Measurements from ENCODE around the gene TBRG4.

The TBRG4 gene

GRCh38 chr7:45064047-45064725 lies 47.3 kb downstream of the TBRG4 start:
- no peaks in the 10 kb centered on the region for H3K4me1 ChIP-seq (ENCODE audit: insufficient read depth, low read length, poor library complexity, severe bottlenecking)
- H3K4me2 ChIP-seq (ENCODE audit: low read depth, low read length, poor library complexity, severe bottlenecking): no peak overlapping the region
- no peak overlapping the region for H3K4me3 ChIP-seq (ENCODE audit: low read length, poor library complexity, severe bottlenecking)
- H3F3A ChIP-seq (ENCODE audit: low read depth): no peaks in the 10 kb centered on the region
- H3K9me2 ChIP-seq (replicated peaks; ENCODE audit: low read depth, low read length): no peaks in the 10 kb centered on the region
- no peaks in the 10 kb centered on the region for H3K27me3 ChIP-seq (ENCODE audit: insufficient read depth, low read length, poor library complexity, severe bottlenecking)
- H4K20me1 ChIP-seq (ENCODE audit: insufficient read depth, low read length, poor library complexity, severe bottlenecking): peaks cover 77% of the 10 kb centered on the region
- H3K9ac ChIP-seq (ENCODE audit: low read depth, low read length, poor library complexity, severe bottlenecking): no peak overlapping the region
- peaks cover 81% of the 10 kb centered on the region for H3K36me3 ChIP-seq (ENCODE audit: insufficient read depth, low read length)
- TF ChIP-seq CTCF (conservative IDR thresholded peaks at IDR 0.05; ENCODE audit: low read length) (no peak), EZH2phosphoT487 (IDR thresholded peaks at IDR 0.05; ENCODE audit: borderline replicate concordance) (no peak)
- H3K79me2 ChIP-seq (ENCODE audit: insufficient read depth, low read length): peaks cover 96% of the 10 kb centered on the region
- H3K9me3 ChIP-seq (ENCODE audit: insufficient read depth, low read depth, low read length): no peaks in the 10 kb centered on the region
- no peak overlapping the region for H2AFZ ChIP-seq (ENCODE audit: low read length)

- no peak overlapping the region for H2AFZ ChIP-seq (ENCODE audit: low read length)
- H3K9me3 ChIP-seq (ENCODE audit: insufficient read depth, low read depth, low read length): no peaks in the 10 kb centered on the region
- TF ChIP-seq EZH2phosphoT487 (IDR thresholded peaks at IDR 0.05; ENCODE audit: borderline replicate concordance): no peak
- TF ChIP-seq CTCF (conservative IDR thresholded peaks at IDR 0.05; ENCODE audit: low read length): no peak
- H3K27me3 ChIP-seq (ENCODE audit: insufficient read depth, low read length, poor library complexity, severe bottlenecking): no peaks in the 10 kb centered on the region
- H3K9ac ChIP-seq (ENCODE audit: low read depth, low read length, poor library complexity, severe bottlenecking): no peak overlapping the region
- H3K36me3 ChIP-seq (ENCODE audit: insufficient read depth, low read length): peaks cover 71% of the 10 kb centered on the region
- peaks cover 97% of the 10 kb centered on the region for H3K79me2 ChIP-seq (ENCODE audit: insufficient read depth, low read length)
- H3K4me1 ChIP-seq (ENCODE audit: insufficient read depth, low read length, poor library complexity, severe bottlenecking): no peaks in the 10 kb centered on the region
- peaks cover 77% of the 10 kb centered on the region for H4K20me1 ChIP-seq (ENCODE audit: insufficient read depth, low read length, poor library complexity, severe bottlenecking)
- H3F3A ChIP-seq (ENCODE audit: low read depth): no peaks in the 10 kb centered on the region
- H3K4me3 ChIP-seq (ENCODE audit: low read length, poor library complexity, severe bottlenecking): no peak overlapping the region
- no peak overlapping the region for H3K4me2 ChIP-seq (ENCODE audit: low read depth, low read length, poor library complexity, severe bottlenecking)
- H3K9me2 ChIP-seq (replicated peaks; ENCODE audit: low read depth, low read length): no peaks in the 10 kb centered on the region
These were observed 49.6 kb downstream of the TBRG4 start for GRCh38 chr7:45061806-45062425.

- H3F3A ChIP-seq (ENCODE audit: low read depth): no peaks in the 10 kb centered on the region
- no peak overlapping the region for H3K9ac ChIP-seq (ENCODE audit: low read depth, low read length, poor library complexity, severe bottlenecking)
- no peaks in the 10 kb centered on the region for H3K9me3 ChIP-seq (ENCODE audit: insufficient read depth, low read depth, low read length)
- H3K9me2 ChIP-seq (replicated peaks; ENCODE audit: low read depth, low read length): no peaks in the 10 kb centered on the region
- TF ChIP-seq CTCF (conservative IDR thresholded peaks at IDR 0.05; ENCODE audit: low read length) (no peak), EZH2phosphoT487 (IDR thresholded peaks at IDR 0.05; ENCODE audit: borderline replicate concordance) (no peak)
- no peak overlapping the region for H3K4me2 ChIP-seq (ENCODE audit: low read depth, low read length, poor library complexity, severe bottlenecking)
- H3K79me2 ChIP-seq (ENCODE audit: insufficient read depth, low read length): peaks cover 97% of the 10 kb centered on the region
- H4K20me1 ChIP-seq (ENCODE audit: insufficient read depth, low read length, poor library complexity, severe bottlenecking): peaks cover 82% of the 10 kb centered on the region
- no peak overlapping the region for H2AFZ ChIP-seq (ENCODE audit: low read length)
- H3K36me3 ChIP-seq (ENCODE audit: insufficient read depth, low read length): peaks cover 71% of the 10 kb centered on the region
- no peaks in the 10 kb centered on the region for H3K4me1 ChIP-seq (ENCODE audit: insufficient read depth, low read length, poor library complexity, severe bottlenecking)
- no peak overlapping the region for H3K4me3 ChIP-seq (ENCODE audit: low read length, poor library complexity, severe bottlenecking)
- no peaks in the 10 kb centered on the region for H3K27me3 ChIP-seq (ENCODE audit: insufficient read depth, low read length, poor library complexity, severe bottlenecking)
These were observed 50.1 kb downstream of the TBRG4 start for GRCh38 chr7:45061352-45061751.

All from Loucy (cell line).